Liver (tissue), 3 donors: ENCODE results near the gene BAIAP3.

Experiments used
- CTCF ChIP-seq: fragments of 150-350 bp; IDR thresholded peaks from 2 replicates; pipeline ENCODE4 v1.5.1; 2017; ENCODE audit warnings: improper control_type of control experiment, low read depth, low read length; ENCODE audit not compliant: missing input control
- EGR1 ChIP-seq, 2 donors: IDR thresholded peaks; 2 replicates each; pipeline ENCODE4 v1.6.1; 2016 to 2018; ENCODE audit warnings: antibody characterized with exemption in 2 of 2, low read depth in 2 of 2
- FOXA1 ChIP-seq: IDR thresholded peaks from 2 replicates; pipeline ENCODE4 v1.6.1; 2016; ENCODE audit warnings: antibody characterized with exemption
- FOXA2 ChIP-seq: IDR thresholded peaks from 2 replicates; pipeline ENCODE4 v1.6.1; 2016; ENCODE audit warnings: antibody characterized with exemption
- GABPA ChIP-seq, 2 donors: IDR thresholded peaks in 1 of 2; conservative IDR thresholded peaks in 1 of 2; 2 replicates each; pipeline ENCODE4 v1.6.1; 2016; ENCODE audit warnings: antibody characterized with exemption in 2 of 2, mild to moderate bottlenecking in 1 of 2, moderate library complexity in 1 of 2
- JUND ChIP-seq, 2 donors: IDR thresholded peaks; 2 replicates each; pipeline ENCODE4 v1.6.1; 2016; ENCODE audit warnings: antibody characterized with exemption in 2 of 2
- RAD21 ChIP-seq, 2 donors: IDR thresholded peaks; 2 replicates each; pipeline ENCODE4 v1.6.1; 2016; ENCODE audit warnings: antibody characterized with exemption in 2 of 2, mild to moderate bottlenecking in 2 of 2
- REST ChIP-seq: IDR thresholded peaks from 2 replicates; pipeline ENCODE4 v1.6.1; 2016; ENCODE audit warnings: antibody characterized with exemption, mild to moderate bottlenecking
- RXRA ChIP-seq, 2 donors: IDR thresholded peaks; 2 replicates each; pipeline ENCODE4 v1.6.1; 2017 to 2018; ENCODE audit warnings: antibody characterized with exemption in 2 of 2, mild to moderate bottlenecking in 1 of 2
- SP1 ChIP-seq: IDR thresholded peaks from 2 replicates; pipeline ENCODE4 v1.6.1; 2018; ENCODE audit warnings: antibody characterized with exemption, mild to moderate bottlenecking
- TAF1 ChIP-seq: conservative IDR thresholded peaks from 2 replicates; pipeline ENCODE4 v1.6.1; 2016; ENCODE audit warnings: antibody characterized with exemption, mild to moderate bottlenecking
- YY1 ChIP-seq: IDR thresholded peaks from 2 replicates; pipeline ENCODE4 v1.6.1; 2016; ENCODE audit warnings: antibody characterized with exemption, mild to moderate bottlenecking
- ZBTB33 ChIP-seq: IDR thresholded peaks from 2 replicates; pipeline ENCODE4 v1.6.1; 2016; ENCODE audit warnings: antibody characterized with exemption
- TF ChIP-seq, protein P1 (sequence below): IDR thresholded peaks from 2 replicates; pipeline ENCODE4 v1.6.1; 2016; ENCODE audit warnings: antibody characterized with exemption
- donor health status: healthy.
- donor health status: healthy.

DNA sequence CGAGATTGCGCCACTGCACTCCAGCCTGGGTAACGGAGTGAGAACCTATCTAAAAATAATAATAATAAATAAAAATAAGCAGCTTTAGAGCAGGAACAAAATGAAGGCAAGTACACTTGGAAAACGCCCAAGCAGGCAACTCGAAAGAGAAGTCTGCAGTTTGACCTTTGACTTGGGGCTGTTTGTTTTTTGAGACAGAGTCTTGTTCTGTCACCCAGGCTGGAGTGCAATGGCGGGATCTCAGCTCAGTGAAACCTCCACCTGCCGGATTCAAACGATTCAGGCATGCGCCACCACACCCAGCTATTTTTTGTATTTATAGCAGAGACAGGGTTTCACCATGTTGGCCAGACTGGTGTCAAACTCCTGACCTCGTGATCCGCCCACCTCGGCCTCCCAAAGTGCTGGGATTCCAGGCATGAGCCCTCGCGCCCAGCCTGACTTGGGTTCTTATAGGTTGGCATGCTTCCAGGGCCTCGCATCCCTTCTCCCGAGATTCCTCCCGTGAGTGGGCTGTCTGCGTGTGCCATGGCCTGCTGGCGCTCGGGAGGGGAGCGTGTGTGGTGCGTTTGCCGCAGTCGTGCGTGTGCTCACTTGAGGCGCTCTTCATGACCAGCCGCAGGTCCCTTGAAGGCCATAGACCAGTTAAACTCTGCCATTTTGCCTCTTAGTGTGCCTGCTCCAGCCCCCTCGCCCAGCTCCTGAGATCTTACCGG lies 42.4 kb upstream of the BAIAP3 start:
- TF ChIP-seq CTCF (no peak), EGR1 (IDR thresholded peaks at IDR 0.05; ENCODE audit: low read depth in 2 of 2) (no peak), TAF1 (no peak), REST (peak; percentile 45), RAD21 (IDR thresholded peaks at IDR 0.05) (no peak), JUND (IDR thresholded peaks at IDR 0.05) (no peak), RXRA (IDR thresholded peaks at IDR 0.05) (peak in 1 of 2 donors; percentile 44), ZBTB33 (no peak), GABPA (IDR thresholded peaks at IDR 0.05 in 1 of 2, conservative IDR thresholded peaks at IDR 0.05 in 1 of 2) (no peak), SP1 (peak; percentile 62), FOXA2 (peak; percentile 14), YY1 (peak; percentile 93), FOXA1 (no peak)
- TF ChIP-seq, protein P1, sequence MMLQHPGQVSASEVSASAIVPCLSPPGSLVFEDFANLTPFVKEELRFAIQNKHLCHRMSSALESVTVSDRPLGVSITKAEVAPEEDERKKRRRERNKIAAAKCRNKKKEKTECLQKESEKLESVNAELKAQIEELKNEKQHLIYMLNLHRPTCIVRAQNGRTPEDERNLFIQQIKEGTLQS, result no peak
